ENCODE measurements around the gene ITGA4.

- TF ChIP-seq CTCF (IDR thresholded peaks at IDR 0.05; ENCODE audit: borderline replicate concordance, extremely low read depth, low read length, poor library complexity, severe bottlenecking) (no peak), EZH2 (IDR thresholded peaks at IDR 0.05; ENCODE audit: borderline replicate concordance, low read depth, low read length, severe bottlenecking) (no peak)
Measured at GRCh38 chr2:181444654-181445053, 12.5 kb upstream of the ITGA4 start.

Measured in DND-41 (cell line).